GM18511 (cell line): ENCODE results near the gene MVB12B.

Source experiments
- ATAC-seq: cut with Tn5 transposase; IDR thresholded peaks from one replicate; pipeline ENCODE4 v1.9.1; 2021; ENCODE audit warnings: mild to moderate bottlenecking, moderate library complexity; ENCODE audit not compliant: unreplicated experiment

MVB12B gene

DNA sequence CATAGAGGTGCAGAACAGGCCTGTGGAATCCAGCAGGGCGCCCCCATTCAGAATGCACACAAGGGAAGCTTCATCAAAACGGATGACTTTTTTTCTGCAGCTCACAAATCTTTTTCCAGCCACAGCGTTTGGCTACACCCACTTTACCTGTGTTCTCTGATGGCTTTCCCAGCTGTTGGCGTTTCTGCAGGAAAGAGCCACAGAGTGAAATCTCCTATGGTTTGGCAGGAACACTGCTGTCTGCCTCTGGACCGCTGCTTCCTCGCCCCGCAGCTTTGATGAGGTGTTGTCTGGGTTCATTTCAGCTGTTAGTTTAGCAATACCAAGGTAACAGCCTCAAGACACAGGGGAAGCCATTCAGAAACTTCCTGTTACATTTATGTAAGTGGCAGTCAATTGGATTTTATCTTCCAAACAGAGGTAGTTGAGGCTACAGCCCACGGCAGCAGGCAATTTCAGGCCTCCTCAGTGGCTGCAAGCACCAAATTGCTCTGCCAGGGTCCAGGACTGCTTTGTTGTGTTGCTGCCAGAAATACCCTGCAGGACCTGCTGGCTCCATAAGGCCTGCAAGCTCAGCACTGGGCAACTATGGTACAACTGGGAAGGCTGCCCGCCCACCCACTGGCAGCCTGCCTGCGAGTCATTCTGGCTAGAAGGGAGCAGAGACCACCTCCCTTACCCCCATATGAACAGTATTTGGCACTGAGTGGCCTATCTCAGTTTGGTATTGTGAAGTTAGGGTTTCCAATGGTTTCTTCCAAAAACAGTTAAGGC, 96.7 kb downstream of the MVB12B start:
- ATAC-seq = no peak

DNA sequence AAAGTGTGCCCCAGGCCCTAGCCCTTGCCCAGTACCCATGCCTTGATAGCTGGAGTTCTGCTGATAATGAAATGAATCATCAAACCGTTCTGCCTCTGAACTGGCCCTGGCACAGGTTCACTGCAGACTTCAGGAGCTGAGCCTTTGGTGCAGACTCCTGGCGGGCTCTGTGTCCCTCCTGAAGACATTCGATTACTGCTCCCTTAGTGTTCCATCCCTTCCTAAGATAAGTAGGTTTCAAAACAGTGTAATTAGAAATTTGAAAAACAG, 97.2 kb downstream of the MVB12B start:
- no peak for ATAC-seq

DNA sequence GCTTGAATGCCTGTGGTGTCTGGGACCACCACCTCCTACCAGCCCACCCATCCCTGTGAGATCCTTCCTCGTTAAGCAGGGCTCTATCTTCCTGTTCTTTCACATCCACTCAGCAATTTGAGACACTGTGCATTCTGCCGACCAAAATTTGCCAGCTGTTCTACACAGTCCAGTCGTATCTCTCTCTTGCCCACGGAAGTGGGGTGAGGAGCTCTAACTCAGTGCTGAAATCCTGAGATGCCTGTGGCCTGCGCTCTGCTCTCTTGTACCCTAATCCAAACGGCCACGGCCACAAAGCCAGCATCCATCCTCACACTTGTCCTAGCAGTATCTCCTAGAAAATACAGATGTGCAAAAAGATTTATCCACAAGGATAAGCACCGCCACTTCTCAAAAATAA, 97.9 kb downstream of the MVB12B start:
- no peak for ATAC-seq

DNA sequence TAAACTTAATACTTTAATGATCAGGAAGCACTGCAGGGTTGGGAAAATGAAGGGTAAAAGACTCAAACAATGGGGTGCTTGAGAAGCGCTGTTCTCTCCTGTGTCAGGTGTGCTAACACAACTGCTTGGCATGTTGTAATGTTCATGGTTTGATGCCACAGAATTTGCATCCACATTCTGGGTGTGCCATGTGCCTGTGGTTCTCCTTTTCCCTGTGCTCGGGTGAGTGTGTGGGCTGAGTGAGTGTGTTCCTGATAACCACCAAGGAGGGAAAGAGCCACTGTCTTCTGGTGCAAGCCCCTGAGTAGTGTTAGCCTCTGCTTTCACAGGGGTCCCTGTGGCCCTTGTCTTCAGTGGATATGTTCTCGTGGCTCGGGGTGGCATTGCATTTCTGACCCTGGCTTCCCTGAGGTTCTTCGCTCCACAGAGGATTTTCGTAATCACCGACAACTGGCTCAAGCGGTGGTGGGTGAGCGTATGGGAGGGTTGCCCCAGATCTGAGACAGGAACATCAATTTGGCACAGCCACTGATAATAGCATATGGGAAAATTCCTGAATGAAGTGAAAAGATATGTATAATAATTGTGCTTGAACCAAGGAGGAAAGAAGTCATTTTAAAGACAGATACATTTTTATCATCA, 102.0 kb downstream of the MVB12B start:
- ATAC-seq = no peak

DNA sequence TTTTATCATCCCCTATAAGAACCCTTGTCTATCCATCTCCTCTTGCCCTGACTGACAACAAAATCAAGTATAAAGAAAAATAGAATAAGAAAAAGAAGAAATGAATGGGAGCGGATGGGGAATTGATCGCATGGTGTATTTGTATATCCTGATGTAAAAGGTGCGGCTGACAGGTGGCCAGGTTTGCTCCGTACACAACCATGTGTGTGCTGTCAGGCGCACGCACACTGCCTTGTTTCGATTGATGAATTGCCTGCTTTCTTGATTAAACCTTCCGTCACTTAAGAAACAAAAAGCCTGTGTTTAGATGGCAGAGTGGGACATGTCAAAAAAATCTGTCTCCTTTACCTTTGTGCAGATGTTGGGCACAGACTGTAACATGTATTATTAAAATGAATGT, 102.6 kb downstream of the MVB12B start:
- no peak for ATAC-seq

DNA sequence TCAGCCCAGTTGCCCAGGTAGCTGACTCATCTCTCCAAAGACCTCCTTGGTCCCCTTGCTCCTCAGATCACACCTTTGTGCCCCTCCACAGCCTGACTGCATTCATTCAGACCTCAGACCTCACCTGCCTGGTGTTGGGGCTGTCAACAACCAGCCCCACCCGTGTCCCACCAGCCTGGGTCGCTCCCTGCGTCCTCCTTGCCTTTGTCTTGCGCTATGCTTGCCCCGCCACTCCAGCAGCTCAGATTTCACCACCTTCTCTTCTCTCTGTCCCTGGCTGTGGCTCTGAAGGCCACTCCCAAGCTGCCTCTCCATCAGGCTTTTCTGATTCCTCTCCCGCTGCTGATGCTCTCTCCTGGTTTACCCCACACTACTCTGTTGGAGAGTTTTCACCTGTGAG, 103.5 kb downstream of the MVB12B start:
- ATAC-seq = no peak

DNA sequence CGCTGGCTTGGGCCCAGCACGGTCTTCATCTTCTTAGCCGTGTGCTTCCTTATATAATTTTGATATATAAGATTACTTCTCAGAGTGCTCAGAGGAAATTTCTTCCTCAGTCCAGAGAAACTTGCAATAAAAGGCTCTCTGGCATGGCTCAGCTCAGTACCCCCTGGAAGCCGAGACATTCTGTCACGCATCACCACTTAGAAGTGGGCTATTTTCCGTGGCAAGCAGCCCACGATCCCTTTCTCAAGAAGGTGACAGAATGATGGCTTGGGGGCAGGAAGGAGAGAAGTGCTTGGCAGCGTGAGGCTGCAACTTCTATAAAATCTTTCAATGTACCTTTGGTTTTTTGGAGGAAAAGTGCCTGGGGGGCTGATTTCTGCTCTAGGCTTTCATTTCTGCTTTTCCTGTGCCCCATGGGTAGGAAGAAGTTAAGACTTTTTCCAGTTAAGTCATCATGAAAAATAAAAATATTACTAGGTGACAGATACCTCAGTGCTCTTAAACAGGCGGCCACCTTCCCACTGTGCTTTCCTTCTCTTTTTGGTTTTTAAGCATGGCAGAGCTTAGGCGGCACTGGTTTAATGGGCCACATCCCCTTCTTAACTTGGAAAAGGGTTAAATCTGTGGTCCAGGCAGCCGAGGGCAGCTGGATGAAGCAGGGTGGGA, 104.6 kb downstream of the MVB12B start:
- no peak for ATAC-seq

DNA sequence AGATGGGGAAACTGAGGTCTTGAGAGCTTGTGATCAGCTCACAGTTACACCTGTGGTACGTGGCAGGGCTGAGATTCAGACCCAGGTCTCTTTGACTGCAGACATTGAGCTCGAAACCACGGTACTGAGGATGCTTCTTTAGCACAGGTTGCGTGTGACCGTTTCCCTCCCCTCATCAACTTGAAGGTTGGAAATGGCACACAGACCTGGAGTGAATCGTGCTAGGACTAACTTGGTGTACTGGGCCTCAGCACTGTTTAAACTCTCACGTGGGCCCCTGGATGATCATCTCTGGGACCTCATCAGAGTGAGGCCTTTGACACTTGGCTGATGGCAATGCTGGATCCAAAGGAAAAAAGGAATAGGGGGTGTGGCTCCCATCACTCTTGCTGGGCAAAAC, 106.0 kb downstream of the MVB12B start:
- ATAC-seq = no peak

DNA sequence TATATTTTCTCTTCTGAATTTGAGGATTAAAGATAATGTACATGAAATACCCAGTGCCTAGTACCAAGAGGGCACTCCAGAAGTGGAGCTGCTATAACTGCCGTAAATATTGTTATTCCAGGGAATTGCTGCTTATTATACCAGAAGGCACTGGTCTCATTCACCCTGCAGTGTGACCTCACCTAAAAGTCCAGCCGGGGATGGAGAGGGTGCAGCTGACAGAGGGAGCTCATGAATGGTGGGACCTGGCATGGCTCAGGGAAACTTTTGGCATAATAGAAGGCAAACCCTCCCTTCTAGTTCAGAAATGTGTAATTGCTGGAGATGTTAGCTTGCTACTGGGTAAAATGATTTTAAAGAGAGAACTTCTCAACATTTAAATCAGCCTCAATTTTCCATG, 108.5 kb downstream of the MVB12B start:
- ATAC-seq = no peak

DNA sequence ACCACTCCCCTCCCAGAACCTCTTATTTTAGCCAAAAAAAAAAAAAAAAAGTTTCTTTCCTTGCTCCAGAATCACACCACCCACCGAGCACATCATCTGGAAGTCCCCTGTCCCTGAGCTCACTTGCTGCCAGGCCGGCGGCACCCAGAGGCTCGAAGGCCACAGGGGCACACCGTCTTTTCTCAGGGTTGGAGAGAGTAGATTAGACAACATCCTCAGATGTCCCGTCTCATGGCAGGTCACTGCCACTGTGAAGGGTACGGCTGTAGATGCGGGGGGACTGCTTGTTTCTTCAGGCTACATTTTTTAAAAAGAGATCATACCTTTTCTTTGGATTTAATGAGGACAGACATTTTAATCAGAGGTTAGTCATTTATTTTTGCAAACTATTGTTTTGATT, 109.0 kb downstream of the MVB12B start:
- no peak for ATAC-seq

DNA sequence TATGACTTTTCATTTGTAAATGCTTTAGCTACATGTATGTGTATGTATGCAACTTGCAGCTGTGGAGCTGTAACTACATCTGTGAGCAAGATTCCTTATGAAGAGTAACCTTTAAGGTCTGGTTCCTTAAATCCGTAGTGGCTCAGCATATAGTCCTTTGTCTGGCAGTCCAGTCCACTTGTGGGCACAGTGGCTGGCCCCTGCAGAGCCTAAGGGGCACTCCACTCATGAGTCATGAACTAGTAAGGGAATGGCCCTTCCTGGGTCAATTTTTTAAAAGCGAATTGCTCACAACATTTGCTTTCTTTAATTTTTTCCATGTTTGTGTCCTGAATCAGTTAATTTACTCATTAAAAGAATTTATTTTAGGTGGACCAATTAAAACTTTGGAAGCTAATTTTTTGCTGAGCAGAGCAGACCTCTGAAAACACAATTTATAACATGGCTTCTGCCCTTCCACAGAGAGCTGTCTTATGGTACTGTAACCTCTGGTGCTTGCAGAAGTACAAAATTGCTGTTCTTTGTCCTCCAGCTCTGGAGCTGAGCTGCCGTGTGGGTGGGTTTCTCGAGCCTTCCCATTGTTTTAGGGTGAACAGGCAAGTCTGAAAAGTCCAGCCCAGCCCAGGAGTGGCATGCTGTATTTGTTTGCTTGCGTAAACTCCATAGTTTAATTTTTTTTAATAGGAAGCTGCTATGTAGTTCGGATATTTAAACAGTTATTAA, 110.1 kb downstream of the MVB12B start:
- no peak for ATAC-seq

DNA sequence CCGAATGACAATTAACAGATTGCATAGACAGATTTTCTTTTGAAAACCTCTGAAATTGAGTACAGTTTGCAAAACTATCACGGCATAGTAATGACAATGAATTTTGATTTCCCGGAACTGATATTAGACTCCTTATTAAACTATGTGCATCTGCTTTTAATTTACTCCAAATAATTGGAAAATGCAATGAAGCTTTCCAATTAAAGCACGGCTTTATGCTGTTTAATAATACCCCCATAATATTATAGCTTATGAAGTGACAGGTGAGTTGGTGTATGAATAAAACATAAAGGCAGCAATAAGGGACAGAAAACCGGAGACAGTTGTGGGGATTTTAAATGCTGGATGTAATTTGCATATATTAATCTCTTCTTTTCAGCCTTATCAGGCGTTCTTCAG, 110.6 kb downstream of the MVB12B start:
- no peak for ATAC-seq

DNA sequence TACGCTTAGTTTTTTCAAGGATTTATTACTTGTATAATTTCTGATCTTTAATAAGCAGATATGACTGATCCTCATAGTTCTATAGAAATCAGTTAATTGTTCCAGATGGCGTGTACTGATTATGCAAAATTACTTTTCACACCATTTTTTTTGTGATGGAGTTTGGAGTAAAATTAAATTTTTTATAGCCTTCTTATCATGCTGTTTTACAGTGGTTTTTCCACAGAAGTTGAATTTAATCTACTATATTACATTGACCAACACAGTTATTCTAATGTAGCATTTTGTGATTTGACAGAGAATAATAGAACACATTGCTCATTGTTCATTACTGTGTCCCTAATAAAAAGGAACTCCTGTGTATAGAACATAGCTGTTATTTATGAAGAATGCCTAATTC, 111.1 kb downstream of the MVB12B start:
- no peak for ATAC-seq

DNA sequence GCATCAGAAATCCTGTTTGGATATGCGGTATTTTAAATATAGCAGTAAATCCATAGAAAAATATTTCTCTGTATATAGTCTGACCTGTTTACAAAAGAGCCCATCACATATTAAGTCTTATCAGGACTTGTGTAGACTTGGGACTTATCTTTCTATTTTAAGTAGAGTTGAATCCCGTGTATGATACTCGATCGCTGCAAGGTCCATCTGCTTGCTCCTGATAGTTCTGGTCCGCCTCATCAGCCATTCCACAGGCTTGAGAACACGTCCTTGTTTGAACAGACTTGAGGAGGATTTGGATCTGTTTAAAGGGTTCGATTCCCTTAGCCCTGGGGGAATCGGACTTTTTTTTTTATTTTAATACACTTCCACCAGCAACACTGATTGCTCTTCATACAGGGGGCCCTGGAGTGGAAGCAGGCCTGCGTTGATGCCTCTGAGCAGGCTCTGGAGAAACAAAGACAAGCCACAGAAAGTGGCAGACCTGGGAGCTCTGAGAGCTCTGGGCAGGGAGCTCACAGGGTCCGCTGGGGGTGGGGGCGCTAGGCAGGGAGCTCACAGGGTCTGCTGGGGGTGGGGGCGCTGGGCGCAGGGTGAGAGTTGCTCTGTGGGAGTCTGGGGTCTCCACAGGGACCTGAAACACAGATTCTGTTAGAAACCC, 112.2 kb downstream of the MVB12B start:
- ATAC-seq = no peak

DNA sequence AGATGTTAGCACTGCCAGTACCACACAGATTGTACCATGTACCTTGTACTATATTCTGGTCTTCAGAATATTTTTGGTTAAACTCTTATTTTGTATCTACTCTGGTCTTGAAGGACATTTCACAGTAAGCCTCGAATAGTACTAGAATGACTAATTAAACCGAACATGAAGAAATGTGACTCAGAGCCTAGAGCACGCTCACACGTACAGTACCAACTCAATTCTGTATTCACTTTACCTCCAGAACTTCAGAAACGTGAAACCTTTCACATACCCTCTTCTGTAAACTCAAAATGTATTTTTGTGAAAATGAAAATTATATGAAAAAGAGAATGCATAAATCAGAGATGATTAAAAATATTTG, 112.8 kb downstream of the MVB12B start:
- ATAC-seq = no peak

DNA sequence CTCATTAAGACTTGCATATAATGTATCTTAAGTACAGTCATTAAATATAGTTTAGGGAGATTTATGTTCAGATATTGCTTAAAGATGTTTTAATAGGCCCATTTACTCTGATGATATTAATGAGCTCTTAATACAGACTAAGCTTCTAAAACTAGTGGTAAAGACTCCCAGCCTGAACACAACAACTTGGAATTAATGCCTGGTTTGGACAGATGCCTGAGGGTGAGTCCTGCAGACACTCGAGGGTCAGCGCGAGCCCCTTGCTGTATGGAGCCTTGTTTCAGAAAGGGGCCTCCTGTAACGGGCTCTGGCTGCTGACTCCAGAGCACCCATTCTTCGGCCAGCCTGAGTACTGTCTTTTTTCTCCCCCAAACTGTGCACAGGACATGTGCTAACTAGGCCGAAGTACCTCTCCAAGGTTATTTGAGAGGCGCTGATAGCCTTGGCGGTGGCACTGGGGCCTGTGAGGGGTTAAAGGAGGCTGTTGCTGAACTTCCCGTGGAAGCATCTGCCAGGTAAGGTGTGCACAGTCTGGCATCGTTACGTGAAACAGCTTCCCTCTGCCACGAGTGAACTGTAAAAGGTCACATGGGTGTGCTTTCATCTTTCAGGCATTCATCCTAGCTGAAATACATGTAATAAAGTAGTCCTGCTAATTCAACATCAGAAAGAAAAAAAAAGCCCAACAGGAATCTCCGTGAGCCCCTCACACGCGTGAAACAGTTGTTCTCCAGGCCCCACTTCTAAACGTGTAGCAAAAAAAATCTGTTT, 113.4 kb downstream of the MVB12B start:
- no peak for ATAC-seq

DNA sequence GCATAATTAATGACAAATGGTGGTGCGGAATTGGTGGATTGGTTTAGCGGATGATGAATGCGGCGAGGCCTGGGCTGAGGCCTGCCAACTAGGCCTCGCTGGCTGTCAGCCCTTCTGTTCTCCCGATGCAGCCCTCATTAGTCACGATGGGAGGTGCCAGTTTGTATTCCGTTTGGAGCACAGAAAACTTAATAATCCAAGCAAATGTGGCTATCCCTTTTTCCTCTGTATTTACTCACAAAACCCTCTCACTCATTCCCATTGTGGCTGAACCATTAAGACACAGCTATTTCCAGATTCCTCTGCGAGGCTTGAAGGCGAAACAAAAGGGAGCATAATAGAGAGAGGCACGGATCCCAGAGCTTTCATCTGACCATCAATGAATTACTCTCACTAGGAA, 114.3 kb downstream of the MVB12B start:
- no peak for ATAC-seq

DNA sequence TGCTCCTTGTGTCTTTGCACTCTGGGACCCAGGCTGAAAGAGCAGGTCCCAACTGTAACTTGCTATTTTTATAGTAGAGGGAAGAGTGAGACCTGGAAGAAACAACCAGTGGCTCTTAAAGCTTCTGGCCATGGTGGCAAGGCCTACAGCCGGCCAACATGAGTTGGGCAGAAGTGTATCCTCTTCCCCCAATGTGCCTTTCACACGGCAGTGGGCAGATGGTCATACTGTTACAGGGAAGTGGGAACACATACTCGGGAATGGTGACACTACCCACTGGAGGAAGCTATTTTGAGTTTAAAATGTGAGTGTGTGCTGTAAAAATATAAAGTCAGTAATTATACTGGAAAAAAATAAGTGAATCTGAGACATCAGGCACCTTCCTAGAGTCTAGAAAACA, 116.0 kb downstream of the MVB12B start:
- no peak for ATAC-seq

DNA sequence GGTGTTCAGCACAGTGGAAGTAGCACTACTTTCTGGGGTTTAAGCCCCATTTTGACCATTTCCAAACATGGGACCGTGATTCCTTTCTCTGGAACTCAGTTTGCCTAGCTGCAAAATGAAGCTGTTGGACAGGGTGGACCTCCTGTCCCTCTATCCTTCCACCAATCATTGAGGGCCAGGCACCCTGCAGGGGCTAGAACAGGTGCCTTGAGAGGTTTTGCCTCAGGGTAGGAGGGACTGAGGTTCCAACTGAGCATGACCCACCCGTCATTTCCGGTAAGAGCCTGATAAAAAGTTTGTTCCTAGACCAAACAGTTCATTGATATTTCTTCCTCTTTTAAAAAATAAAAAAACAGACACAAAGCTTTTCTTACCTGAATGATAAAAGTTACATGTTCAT, 116.5 kb downstream of the MVB12B start:
- no peak for ATAC-seq

DNA sequence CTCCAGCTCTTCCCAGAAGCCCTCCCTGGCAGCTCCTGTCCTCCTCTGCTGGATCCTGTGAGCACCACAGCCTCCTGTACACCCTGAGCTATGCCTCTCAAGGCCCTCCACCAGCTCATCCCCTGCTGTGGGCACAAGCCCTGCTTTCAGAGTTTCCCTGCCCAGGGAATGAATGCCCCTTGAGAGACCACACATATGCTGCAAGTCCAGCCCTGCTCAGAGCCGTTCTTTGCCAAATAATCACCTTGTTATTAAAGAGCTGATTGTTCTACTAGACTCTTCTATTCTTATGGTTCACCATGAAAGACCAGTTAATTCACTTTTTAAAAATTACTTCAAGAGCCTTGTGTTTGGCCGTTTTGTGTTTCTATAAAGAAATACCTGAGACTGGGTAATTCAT, 121.5 kb downstream of the MVB12B start:
- ATAC-seq = no peak
